OCI-LY1 (cell line): ENCODE measurements around the gene GDI1.
A peak's percentile ranks its signal among the peaks of the same experiment; 100 is the strongest.

Experiments used
- H2AFZ ChIP-seq: fragments of 200-600 bp; sonication (generic), shearing (Covaris generic); 2 replicates; pipeline ENCODE4 v1.6.0; 2014; ENCODE audit warnings: antibody characterized with exemption, mild to moderate bottlenecking, low read length
- H3F3A ChIP-seq: fragments of 200-600 bp; sonication (generic), shearing (Covaris generic); 2 replicates; pipeline ENCODE4 v1.6.0; 2014; ENCODE audit warnings: mild to moderate bottlenecking, antibody characterized with exemption, low read length, moderate library complexity; ENCODE audit not compliant: insufficient read depth
- H3K27ac ChIP-seq: fragments of 200-600 bp; sonication (generic); 2 replicates; pipeline ENCODE4 v1.5.1; 2014; ENCODE audit warnings: low read length, mixed run types, mild to moderate bottlenecking, low read depth; ENCODE audit not compliant: poor library complexity, severe bottlenecking
- H3K27me3 ChIP-seq: fragments of 200-600 bp; sonication (generic); 2 replicates; pipeline ENCODE4 v1.6.0; 2014; ENCODE audit warnings: antibody characterized with exemption, mild to moderate bottlenecking, low read length, moderate library complexity; ENCODE audit not compliant: insufficient read depth
- H3K36me3 ChIP-seq: fragments of 200-600 bp; sonication (generic); 2 replicates; pipeline ENCODE4 v1.6.1; 2014; ENCODE audit warnings: mild to moderate bottlenecking, antibody characterized with exemption, low read length, moderate library complexity, mixed read lengths; ENCODE audit not compliant: insufficient read depth
- H3K4me1 ChIP-seq: fragments of 200-600 bp; sonication (generic); 2 replicates; pipeline ENCODE4 v1.5.1; 2014; ENCODE audit warnings: mild to moderate bottlenecking, low read length, moderate library complexity; ENCODE audit not compliant: insufficient read depth, severe bottlenecking
- H3K4me2 ChIP-seq: fragments of 200-600 bp; sonication (generic), shearing (Covaris generic); 2 replicates; pipeline ENCODE4 v1.6.1; 2014; ENCODE audit warnings: low read length
- H3K4me3 ChIP-seq: fragments of 200-600 bp; sonication (generic); 2 replicates; pipeline ENCODE4 v1.5.1; 2014; ENCODE audit warnings: low read length, low read depth, mild to moderate bottlenecking, mixed read lengths; ENCODE audit not compliant: poor library complexity, severe bottlenecking
- H3K79me2 ChIP-seq: fragments of 200-600 bp; shearing (Covaris generic); 2 replicates; pipeline ENCODE4 v1.6.1; 2016; ENCODE audit warnings: mixed run types, low read length, mixed read lengths; ENCODE audit not compliant: insufficient read depth
- H3K9ac ChIP-seq: fragments of 200-600 bp; sonication (generic), shearing (Covaris generic); 2 replicates; pipeline ENCODE4 v1.6.1; 2014; ENCODE audit warnings: mild to moderate bottlenecking, low read length, mixed read lengths
- H3K9me2 ChIP-seq: fragments of 200-600 bp; sonication (generic), shearing (Covaris generic); 2 replicates; pipeline ENCODE4 v1.6.1; 2014; ENCODE audit warnings: low read depth, mild to moderate bottlenecking, low read length, mixed read lengths
- H3K9me3 ChIP-seq: fragments of 200-600 bp; shearing (Covaris generic); 2 replicates; pipeline ENCODE4 v1.6.1; 2014; ENCODE audit warnings: low read length, mixed read lengths
- H4K20me1 ChIP-seq: fragments of 200-600 bp; sonication (generic), shearing (Covaris generic); 2 replicates; pipeline ENCODE4 v1.6.0; 2016; ENCODE audit warnings: mild to moderate bottlenecking, low read length; ENCODE audit not compliant: insufficient read depth
- CTCF ChIP-seq: fragments of 200-600 bp; sonication (generic), shearing (Covaris generic); IDR thresholded peaks from 2 replicates; pipeline ENCODE4 v1.5.1; 2017; ENCODE audit warnings: mild to moderate bottlenecking, antibody characterized with exemption, low read length, moderate library complexity, mixed read lengths
- EZH2 ChIP-seq: fragments of 200-600 bp; sonication (generic), shearing (Covaris generic); IDR thresholded peaks from 2 replicates; pipeline ENCODE4 v1.8.0; 2017; ENCODE audit warnings: borderline replicate concordance, mixed run types, mild to moderate bottlenecking, antibody characterized with exemption, low read length, moderate library complexity, mixed read lengths

Gene GDI1

GRCh38 chrX:154481195-154481594 lies 44.2 kb downstream of the GDI1 start:
- peak overlapping the region; percentile 66 for H3K27ac ChIP-seq
- H3K4me1 ChIP-seq = peaks cover 62% of the 10 kb centered on the region
- no peaks in the 10 kb centered on the region for H4K20me1 ChIP-seq
- no peak overlapping the region for H3K4me3 ChIP-seq
- H3F3A ChIP-seq = no peaks in the 10 kb centered on the region
- TF ChIP-seq CTCF (no peak), EZH2 (no peak)
- no peak overlapping the region; the same call in 1 of the 2 replicates for H3K9ac ChIP-seq
- no peaks in the 10 kb centered on the region for H3K79me2 ChIP-seq
- H3K27me3 ChIP-seq = no peaks in the 10 kb centered on the region
- H2AFZ ChIP-seq = no peak overlapping the region
- no peaks in the 10 kb centered on the region for H3K9me3 ChIP-seq
- peaks cover 23% of the 10 kb centered on the region for H3K36me3 ChIP-seq
- peak overlapping the region; percentile 61; the same call in 1 of the 2 replicates for H3K4me2 ChIP-seq
- H3K9me2 ChIP-seq = no peaks in the 10 kb centered on the region

- no peaks in the 10 kb centered on the region for H4K20me1 ChIP-seq
- H3K27me3 ChIP-seq = no peaks in the 10 kb centered on the region
- peak overlapping the region; percentile 65 for H3K27ac ChIP-seq
- H3K4me1 ChIP-seq = peaks cover 62% of the 10 kb centered on the region
- H3K9ac ChIP-seq = peak overlapping the region; percentile 46
- peak overlapping the region; percentile 61 for H3K4me2 ChIP-seq
- peaks cover 23% of the 10 kb centered on the region for H3K36me3 ChIP-seq
- no peaks in the 10 kb centered on the region for H3K9me3 ChIP-seq
- no peaks in the 10 kb centered on the region for H3K79me2 ChIP-seq
- no peaks in the 10 kb centered on the region for H3K9me2 ChIP-seq
- peak overlapping the region; percentile 13 for H3K4me3 ChIP-seq
- H2AFZ ChIP-seq = peak overlapping the region; percentile 91; the same call in 1 of the 2 replicates
- TF ChIP-seq EZH2 (no peak), CTCF (no peak)
- H3F3A ChIP-seq = no peaks in the 10 kb centered on the region
These were observed 45.1 kb downstream of the GDI1 start for GRCh38 chrX:154481911-154482601.

- H3K36me3 ChIP-seq = peaks cover 23% of the 10 kb centered on the region
- no peaks in the 10 kb centered on the region for H3K27me3 ChIP-seq
- no peaks in the 10 kb centered on the region for H3K9me2 ChIP-seq
- no peaks in the 10 kb centered on the region for H3K79me2 ChIP-seq
- H3K9ac ChIP-seq = no peak overlapping the region; the same call in 1 of the 2 replicates
- H3F3A ChIP-seq = no peaks in the 10 kb centered on the region
- no peak for TF ChIP-seq CTCF
- TF ChIP-seq EZH2 = no peak
- H4K20me1 ChIP-seq = no peaks in the 10 kb centered on the region
- H3K27ac ChIP-seq = no peak overlapping the region
- no peak overlapping the region for H3K4me3 ChIP-seq
- H3K4me2 ChIP-seq = no peak overlapping the region
- peaks cover 61% of the 10 kb centered on the region for H3K4me1 ChIP-seq
- no peak overlapping the region for H2AFZ ChIP-seq
- H3K9me3 ChIP-seq = no peaks in the 10 kb centered on the region
These were observed 45.8 kb downstream of the GDI1 start for GRCh38 chrX:154482786-154483185.
